ENCODE results near the gene RASAL1.

RASAL1 gene

GRCh38 chr12:113157218-113157859 lies 21.8 kb upstream of the RASAL1 start:
- no peak for DNase-seq (ENCODE audit: low spot score)
- H3K27ac ChIP-seq: no peak overlapping the region; the same call in 1 of the 2 replicates
- CTCF ChIA-PET: interaction anchor here (1.7 kb wide), 1 partner anchor 17 kb away, joined by 5 read pairs; no protein-coding TSS in a partner anchor
- no peak for TF ChIP-seq CTCF (conservative IDR thresholded peaks at IDR 0.05; ENCODE audit: low read depth)
- POLR2A ChIA-PET (ENCODE audit: low non-redundant PET): no interaction called here

- H3K27ac ChIP-seq: no peak overlapping the region; the same call in 1 of the 2 replicates
- no peak for TF ChIP-seq CTCF (conservative IDR thresholded peaks at IDR 0.05; ENCODE audit: low read depth)
- CTCF ChIA-PET: interaction anchor here (0.9 to 3.1 kb wide), 3 partner anchors 9 to 163 kb away, joined by 3 to 13 read pairs (median 4); no protein-coding TSS in a partner anchor
- no peak for DNase-seq (ENCODE audit: low spot score)
- POLR2A ChIA-PET (ENCODE audit: low non-redundant PET): no interaction called here
These were observed 20.1 kb upstream of the RASAL1 start for GRCh38 chr12:113155646-113156045.

GRCh38 chr12:113155060-113155459 lies 19.5 kb upstream of the RASAL1 start:
- ChIA-PET CTCF (interaction anchor here (0.9 to 3.1 kb wide), 4 partner anchors 10 to 162 kb away, joined by 3 to 20 read pairs (median 8); no protein-coding TSS in a partner anchor), POLR2A (ENCODE audit: low non-redundant PET) (no interaction called here)
- no peak for DNase-seq (ENCODE audit: low spot score)
- no peak for TF ChIP-seq CTCF (conservative IDR thresholded peaks at IDR 0.05; ENCODE audit: low read depth)
- no peak overlapping the region for H3K27ac ChIP-seq

GRCh38 chr12:113154351-113154973 lies 18.9 kb upstream of the RASAL1 start:
- no peak overlapping the region for H3K27ac ChIP-seq
- no peak for TF ChIP-seq CTCF (conservative IDR thresholded peaks at IDR 0.05; ENCODE audit: low read depth)
- no peak for DNase-seq (ENCODE audit: low spot score)
- ChIA-PET CTCF (interaction anchor here (0.7 to 3.1 kb wide), 5 partner anchors 19 to 162 kb away, joined by 3 to 20 read pairs (median 4); no protein-coding TSS in a partner anchor), POLR2A (ENCODE audit: low non-redundant PET) (no interaction called here)

- H3K27ac ChIP-seq: peak overlapping the region; percentile 42
- peak; percentile 80 for DNase-seq (ENCODE audit: low spot score)
- TF ChIP-seq CTCF (conservative IDR thresholded peaks at IDR 0.05; ENCODE audit: low read depth): peak; percentile 69
- ChIA-PET CTCF (interaction anchor here (0.6 to 3.1 kb wide), 14 partner anchors 11 to 253 kb away, joined by 3 to 20 read pairs (median 4); no protein-coding TSS in a partner anchor), POLR2A (ENCODE audit: low non-redundant PET) (interaction anchor here (0.6 kb wide), 1 partner anchor 442 kb away, joined by 3 read pairs; no protein-coding TSS in a partner anchor)
These were observed 17.6 kb upstream of the RASAL1 start for GRCh38 chr12:113152835-113153814.
